ENCODE measurements around the gene TFCP2L1.

- TF ChIP-seq POLR2A (IDR thresholded peaks at IDR 0.05; ENCODE audit: low read length), result no peak
- no peak for TF ChIP-seq GATA1 (IDR thresholded peaks at IDR 0.05; ENCODE audit: low read depth, low read length)
Observed at GRCh38 chr2:121237980-121238665, 46.9 kb downstream of the TFCP2L1 start.
